Stimulated activated CD4-positive, alpha-beta T cell treated with anti-CD3 and anti-CD28 coated beads, Interleukin-2, amount 100 ng/mL, for 4 hours (primary cell): Measurements from ENCODE around the gene PSMD6.

Source experiments
- DNase-seq: peaks from one replicate; pipeline ENCODE4 v3.0.0-alpha.2; 2020; ENCODE audit warnings: low read depth

PSMD6 gene

GRCh38 chr3:64008487-64009351 is 14.6 kb downstream of the PSMD6 start:
- no peak for DNase-seq

GRCh38 chr3:64008017-64008416 is 15.3 kb downstream of the PSMD6 start:
- no peak for DNase-seq

GRCh38 chr3:64003589-64003988 is 19.7 kb downstream of the PSMD6 start:
- DNase-seq, result no peak

GRCh38 chr3:64002233-64002632 is 21.1 kb downstream of the PSMD6 start:
- no peak for DNase-seq

GRCh38 chr3:64000453-64001055 is 22.7 kb downstream of the PSMD6 start:
- DNase-seq, result no peak

- DNase-seq, result no peak
Measured at GRCh38 chr3:63998852-63999754, 24.2 kb downstream of the PSMD6 start.

- no peak for DNase-seq
Measured at GRCh38 chr3:63995086-63995485, 28.2 kb downstream of the PSMD6 start.

GRCh38 chr3:63993653-63994079 is 29.6 kb downstream of the PSMD6 start:
- DNase-seq, result peak; percentile 23

GRCh38 chr3:63992516-63993209 is 30.6 kb downstream of the PSMD6 start:
- DNase-seq, result no peak

GRCh38 chr3:63991666-63992065 is 31.6 kb downstream of the PSMD6 start:
- no peak for DNase-seq

- DNase-seq, result no peak
Measured at GRCh38 chr3:63990733-63991132, 32.6 kb downstream of the PSMD6 start.

- DNase-seq, result no peak
Measured at GRCh38 chr3:63990204-63990603, 33.1 kb downstream of the PSMD6 start.

GRCh38 chr3:63988943-63989342 is 34.4 kb downstream of the PSMD6 start:
- DNase-seq, result no peak

GRCh38 chr3:63986831-63987230 is 36.5 kb downstream of the PSMD6 start:
- DNase-seq, result no peak

GRCh38 chr3:63986146-63986545 is 37.1 kb downstream of the PSMD6 start:
- DNase-seq, result no peak

GRCh38 chr3:63984391-63984790 is 38.9 kb downstream of the PSMD6 start:
- DNase-seq, result no peak

GRCh38 chr3:63981980-63982379 is 41.3 kb downstream of the PSMD6 start:
- no peak for DNase-seq

GRCh38 chr3:63980830-63981498 is 42.3 kb downstream of the PSMD6 start:
- no peak for DNase-seq

GRCh38 chr3:63980019-63980418 is 43.3 kb downstream of the PSMD6 start:
- no peak for DNase-seq

- no peak for DNase-seq
Measured at GRCh38 chr3:63979093-63979885, 44.0 kb downstream of the PSMD6 start.

GRCh38 chr3:63977893-63978292 is 45.4 kb downstream of the PSMD6 start:
- no peak for DNase-seq
